22Rv1 (cell line): Measurements from ENCODE around the gene NR2C1.
A peak's percentile ranks its signal among the peaks of the same experiment; 100 is the strongest.

ENCODE experiments used
- H3K27ac ChIP-seq: fragments of 450-650 bp; 2 replicates; pipeline ENCODE4 v1.5.1; 2017
- CTCF ChIP-seq: fragments of 450-650 bp; IDR thresholded peaks from 2 replicates; pipeline ENCODE4 v1.5.1; 2017; ENCODE audit warnings: mild to moderate bottlenecking
- ZFX ChIP-seq: fragments of 450-650 bp; IDR thresholded peaks from 2 replicates; pipeline ENCODE4 v1.6.1; 2017; ENCODE audit warnings: antibody characterized with exemption, borderline replicate concordance

NR2C1 gene

GRCh38 chr12:95072900-95073697 is at the start of gene NR2C1:
Gene NR2C1, minus strand, starts transcription at chr12:95073618. Its CDS starts 6,234 bp downstream, at chr12:95067384.
- TF ChIP-seq ZFX (no peak), CTCF (no peak)
- peak within 1 kb of the TSS; percentile 76 for H3K27ac ChIP-seq

GRCh38 chr12:95118788-95119179 is 45.4 kb upstream of the NR2C1 start:
- TF ChIP-seq CTCF, result no peak
- TF ChIP-seq ZFX, result no peak
- no peak overlapping the region for H3K27ac ChIP-seq

GRCh38 chr12:95118138-95118787 is 44.8 kb upstream of the NR2C1 start:
- no peak overlapping the region for H3K27ac ChIP-seq
- TF ChIP-seq CTCF (no peak), ZFX (no peak)

GRCh38 chr12:95117178-95117599 is 43.8 kb upstream of the NR2C1 start:
- TF ChIP-seq ZFX (no peak), CTCF (peak; percentile 82)
- no peak overlapping the region for H3K27ac ChIP-seq

- TF ChIP-seq ZFX (no peak), CTCF (no peak)
- H3K27ac ChIP-seq, result no peak overlapping the region
Observed at GRCh38 chr12:95116773-95117172, 43.4 kb upstream of the NR2C1 start.

- H3K27ac ChIP-seq, result no peak overlapping the region
- TF ChIP-seq CTCF, result no peak
- no peak for TF ChIP-seq ZFX
Observed at GRCh38 chr12:95116341-95116740, 42.9 kb upstream of the NR2C1 start.

- no peak overlapping the region for H3K27ac ChIP-seq
- TF ChIP-seq ZFX (no peak), CTCF (no peak)
Observed at GRCh38 chr12:95115641-95116040, 42.2 kb upstream of the NR2C1 start.
